ENCODE measurements around the gene CCDC6.

DNA sequence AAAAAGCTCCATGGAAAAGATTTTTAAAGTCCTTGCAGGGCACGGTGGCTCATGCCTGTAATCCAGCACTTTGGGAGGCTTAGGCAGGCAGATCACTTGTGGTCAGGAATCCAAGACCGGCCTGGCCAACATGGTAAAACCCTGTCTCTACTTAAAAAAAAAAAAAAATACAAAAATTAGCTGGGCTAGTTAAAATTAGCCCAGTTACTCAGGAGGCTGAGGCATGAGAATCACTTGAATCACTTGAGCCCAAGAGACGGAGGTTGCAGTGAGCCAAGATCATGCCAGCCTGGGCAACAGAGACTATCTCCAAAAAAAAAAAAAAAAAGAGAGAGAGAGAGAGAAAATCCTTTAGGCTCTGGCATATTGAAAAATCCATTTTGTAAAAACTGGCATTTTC is 61.9 kb downstream of the CCDC6 start:
- TF ChIP-seq, protein P1, sequence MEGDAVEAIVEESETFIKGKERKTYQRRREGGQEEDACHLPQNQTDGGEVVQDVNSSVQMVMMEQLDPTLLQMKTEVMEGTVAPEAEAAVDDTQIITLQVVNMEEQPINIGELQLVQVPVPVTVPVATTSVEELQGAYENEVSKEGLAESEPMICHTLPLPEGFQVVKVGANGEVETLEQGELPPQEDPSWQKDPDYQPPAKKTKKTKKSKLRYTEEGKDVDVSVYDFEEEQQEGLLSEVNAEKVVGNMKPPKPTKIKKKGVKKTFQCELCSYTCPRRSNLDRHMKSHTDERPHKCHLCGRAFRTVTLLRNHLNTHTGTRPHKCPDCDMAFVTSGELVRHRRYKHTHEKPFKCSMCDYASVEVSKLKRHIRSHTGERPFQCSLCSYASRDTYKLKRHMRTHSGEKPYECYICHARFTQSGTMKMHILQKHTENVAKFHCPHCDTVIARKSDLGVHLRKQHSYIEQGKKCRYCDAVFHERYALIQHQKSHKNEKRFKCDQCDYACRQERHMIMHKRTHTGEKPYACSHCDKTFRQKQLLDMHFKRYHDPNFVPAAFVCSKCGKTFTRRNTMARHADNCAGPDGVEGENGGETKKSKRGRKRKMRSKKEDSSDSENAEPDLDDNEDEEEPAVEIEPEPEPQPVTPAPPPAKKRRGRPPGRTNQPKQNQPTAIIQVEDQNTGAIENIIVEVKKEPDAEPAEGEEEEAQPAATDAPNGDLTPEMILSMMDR (IDR thresholded peaks at IDR 0.05), result no peak
- TF ChIP-seq POLR2A (IDR thresholded peaks at IDR 0.05), result no peak
